Right lobe of liver (tissue), 4 donors: Measurements from ENCODE around the gene SSH2.

Experiments
- POLR2A ChIP-seq: fragments of 450-650 bp; IDR thresholded peaks from one replicate; pipeline ENCODE4 v1.6.1; 2017; ENCODE audit warnings: antibody characterized with exemption, mild to moderate bottlenecking
- TF ChIP-seq, protein P1 (sequence below), 4 donors: fragments of 200-600 bp in 3 of 4; fragments of 450-650 bp in 1 of 4; IDR thresholded peaks; one replicate each; pipeline versions ENCODE4 v1.5.1 to v1.8.0; 2016 to 2022; ENCODE audit warnings: antibody characterized with exemption in 4 of 4, mild to moderate bottlenecking in 2 of 4
- donor health status: DM: no; HTN: no; CAD: no.
- donor health status: DM: no; HTN: no; CAD: no.
- donor health status: DM: no; HTN: yes; CAD: no.

DNA sequence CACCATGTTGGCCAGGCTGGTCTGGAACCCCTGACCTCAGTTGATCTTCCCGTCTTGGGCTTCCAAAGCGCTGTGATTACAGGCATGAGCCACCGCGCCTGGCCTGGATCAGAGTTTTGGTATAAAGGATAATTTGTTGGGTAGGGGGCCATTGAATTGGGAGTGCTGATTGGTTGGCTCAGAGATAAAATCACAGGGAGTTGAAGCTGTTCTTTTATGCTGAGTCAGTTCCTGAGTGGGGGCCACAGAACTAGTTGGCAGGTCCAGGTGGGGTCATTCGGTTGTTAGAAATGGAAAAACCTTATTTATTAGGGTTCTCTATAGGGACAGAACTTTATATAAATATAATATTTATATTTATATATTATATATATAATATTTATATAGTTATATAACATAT lies 147.1 kb downstream of the SSH2 start:
- TF ChIP-seq, protein P1, sequence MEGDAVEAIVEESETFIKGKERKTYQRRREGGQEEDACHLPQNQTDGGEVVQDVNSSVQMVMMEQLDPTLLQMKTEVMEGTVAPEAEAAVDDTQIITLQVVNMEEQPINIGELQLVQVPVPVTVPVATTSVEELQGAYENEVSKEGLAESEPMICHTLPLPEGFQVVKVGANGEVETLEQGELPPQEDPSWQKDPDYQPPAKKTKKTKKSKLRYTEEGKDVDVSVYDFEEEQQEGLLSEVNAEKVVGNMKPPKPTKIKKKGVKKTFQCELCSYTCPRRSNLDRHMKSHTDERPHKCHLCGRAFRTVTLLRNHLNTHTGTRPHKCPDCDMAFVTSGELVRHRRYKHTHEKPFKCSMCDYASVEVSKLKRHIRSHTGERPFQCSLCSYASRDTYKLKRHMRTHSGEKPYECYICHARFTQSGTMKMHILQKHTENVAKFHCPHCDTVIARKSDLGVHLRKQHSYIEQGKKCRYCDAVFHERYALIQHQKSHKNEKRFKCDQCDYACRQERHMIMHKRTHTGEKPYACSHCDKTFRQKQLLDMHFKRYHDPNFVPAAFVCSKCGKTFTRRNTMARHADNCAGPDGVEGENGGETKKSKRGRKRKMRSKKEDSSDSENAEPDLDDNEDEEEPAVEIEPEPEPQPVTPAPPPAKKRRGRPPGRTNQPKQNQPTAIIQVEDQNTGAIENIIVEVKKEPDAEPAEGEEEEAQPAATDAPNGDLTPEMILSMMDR (IDR thresholded peaks at IDR 0.05), result no peak
- TF ChIP-seq POLR2A, result no peak
